Natural killer cell (primary cell): ENCODE results near the gene PPP1R12B. TPM values are rescaled to one million over a fixed set of nuclear protein-coding genes. Genes with fewer than 3 reads are reported as not detected.

Experiments
- ATAC-seq, 3 donors: fragments of 150-1000 bp in 2 of 3; fragments of 200-7000 bp in 1 of 3; cut with Tn5 transposase; 1 replicate in 1 of 3; 2 replicates in 2 of 3; pipeline ENCODE4 v1.10.0; 2021; ENCODE audit warnings: mild to moderate bottlenecking in 2 of 3, moderate library complexity in 2 of 3
- DNase-seq, 2 donors: peaks; one replicate each; pipeline versions ENCODE4 v3.0.0 to v3.0.0-alpha.2; 2013 to 2021; ENCODE audit warnings: mixed read lengths in 1 of 2
- H3K27ac ChIP-seq: one replicate; pipeline ENCODE4 v1.5.1; 2013; ENCODE audit warnings: mild to moderate bottlenecking, low read length
- H3K27me3 ChIP-seq: one replicate; pipeline ENCODE4 v1.6.1; 2013; ENCODE audit warnings: low read length; ENCODE audit not compliant: control insufficient read depth, insufficient read depth
- H3K36me3 ChIP-seq: one replicate; pipeline ENCODE4 v1.6.1; 2013; ENCODE audit warnings: low read length; ENCODE audit not compliant: control insufficient read depth, insufficient read depth
- H3K4me1 ChIP-seq: one replicate; pipeline ENCODE4 v1.6.1; 2013; ENCODE audit warnings: low read length; ENCODE audit not compliant: control insufficient read depth, insufficient read depth
- H3K4me3 ChIP-seq: one replicate; pipeline ENCODE4 v1.5.1; 2013; ENCODE audit warnings: low read length
- H3K9me3 ChIP-seq: one replicate; pipeline ENCODE4 v1.6.1; 2013; ENCODE audit warnings: low read length; ENCODE audit not compliant: control insufficient read depth, insufficient read depth
- H3K27ac Mint-ChIP-seq, 2 donors: one replicate each; pipeline ENCODE4 v1.8.0; 2022; ENCODE audit warnings: mild to moderate bottlenecking in 2 of 2, mixed read lengths in 2 of 2, moderate library complexity in 1 of 2
- H3K27me3 Mint-ChIP-seq, 2 donors: one replicate each; pipeline ENCODE4 v1.8.0; 2022; ENCODE audit warnings: low read depth in 2 of 2, mixed read lengths in 2 of 2
- H3K36me3 Mint-ChIP-seq: one replicate; pipeline ENCODE4 v1.8.0; 2022; ENCODE audit warnings: mixed read lengths
- H3K4me1 Mint-ChIP-seq, 2 donors: one replicate each; pipeline ENCODE4 v1.8.0; 2022; ENCODE audit warnings: mixed read lengths in 2 of 2
- H3K4me3 Mint-ChIP-seq: one replicate; pipeline ENCODE4 v1.8.0; 2022; ENCODE audit warnings: mild to moderate bottlenecking, moderate library complexity, mixed read lengths
- H3K9me3 Mint-ChIP-seq, 2 donors: one replicate each; pipeline ENCODE4 v1.8.0; 2022; ENCODE audit warnings: mixed read lengths in 2 of 2
- WGBS: methylation state at CpG from one replicate; pipeline ENCODE4 v1.1.7; 2013; ENCODE audit warnings: missing lambda C conversion rate; ENCODE audit not compliant: insufficient coverage; 5-methylcytosine and 5-hydroxymethylcytosine counted together
- intact Hi-C: fragments of 100-400 bp; cut with micrococcal nuclease; formaldehyde crosslinking; loops from one replicate; pipeline ENCODE4 v1.14.2; 2022
- total RNA-seq, 4 donors: library from RNA; stranded (reverse); fragments of 120-200 nt in 1 of 4; gene quantifications; one replicate each; pipeline versions ENCODE4 v1.2.3 to v1.2.4, GENCODE V29; 2013 to 2022
- TF ChIP-seq, protein P1 (sequence below): fragments of 200-600 bp; IDR thresholded peaks from one replicate; pipeline ENCODE4 v1.8.0; 2022; ENCODE audit warnings: antibody characterized with exemption

PPP1R12B gene
- total RNA-seq, 3 donors from 2014 or later (not counting 1 experiment from before 2014, with no cell fraction given): 27.8 to 47.5 (median 46.5) TPM

DNA sequence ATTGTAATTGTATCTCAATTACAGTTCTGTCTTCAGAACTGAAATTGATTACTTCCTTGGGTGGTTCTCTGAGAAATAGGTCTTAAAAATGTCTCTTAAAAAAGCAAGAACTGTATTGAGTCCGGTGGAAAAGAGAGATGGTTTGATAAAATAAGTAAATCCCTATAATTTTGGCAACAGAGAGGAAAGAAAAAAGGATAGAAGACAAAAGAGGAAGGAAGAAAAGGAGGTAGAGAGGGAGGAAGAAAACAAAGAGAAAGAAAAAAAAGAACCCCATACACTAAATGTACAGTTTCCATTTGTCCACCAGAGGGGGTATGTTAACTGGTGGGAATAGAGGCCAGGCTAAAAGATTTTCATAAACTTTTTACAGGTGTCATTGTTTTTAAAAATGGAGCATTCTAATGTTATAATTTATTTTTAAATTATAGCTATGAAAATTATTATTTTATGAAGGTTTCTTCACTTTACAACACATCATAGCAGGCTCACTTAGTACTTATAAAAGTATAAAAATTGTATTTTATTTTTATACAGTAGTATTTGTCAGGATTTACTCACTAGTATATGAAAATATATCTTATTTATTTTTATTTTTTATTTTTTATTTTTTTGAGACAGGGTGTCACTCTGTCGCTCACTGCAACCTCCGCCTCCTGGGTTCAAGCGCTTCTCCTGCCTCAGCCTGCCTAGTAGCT is 4.7 kb upstream of the PPP1R12B start:
- H3K36me3 ChIP-seq: no peaks in the 10 kb centered on the region
- TF ChIP-seq, protein P1, sequence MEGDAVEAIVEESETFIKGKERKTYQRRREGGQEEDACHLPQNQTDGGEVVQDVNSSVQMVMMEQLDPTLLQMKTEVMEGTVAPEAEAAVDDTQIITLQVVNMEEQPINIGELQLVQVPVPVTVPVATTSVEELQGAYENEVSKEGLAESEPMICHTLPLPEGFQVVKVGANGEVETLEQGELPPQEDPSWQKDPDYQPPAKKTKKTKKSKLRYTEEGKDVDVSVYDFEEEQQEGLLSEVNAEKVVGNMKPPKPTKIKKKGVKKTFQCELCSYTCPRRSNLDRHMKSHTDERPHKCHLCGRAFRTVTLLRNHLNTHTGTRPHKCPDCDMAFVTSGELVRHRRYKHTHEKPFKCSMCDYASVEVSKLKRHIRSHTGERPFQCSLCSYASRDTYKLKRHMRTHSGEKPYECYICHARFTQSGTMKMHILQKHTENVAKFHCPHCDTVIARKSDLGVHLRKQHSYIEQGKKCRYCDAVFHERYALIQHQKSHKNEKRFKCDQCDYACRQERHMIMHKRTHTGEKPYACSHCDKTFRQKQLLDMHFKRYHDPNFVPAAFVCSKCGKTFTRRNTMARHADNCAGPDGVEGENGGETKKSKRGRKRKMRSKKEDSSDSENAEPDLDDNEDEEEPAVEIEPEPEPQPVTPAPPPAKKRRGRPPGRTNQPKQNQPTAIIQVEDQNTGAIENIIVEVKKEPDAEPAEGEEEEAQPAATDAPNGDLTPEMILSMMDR: peak; percentile 80
- Mint-ChIP-seq H3K4me1 (peaks cover 30 to 34% of the 10 kb centered on the region in 2 donors), H3K4me3 (no peak overlapping the region), H3K27ac (no peak overlapping the region), H3K36me3 (no peaks in the 10 kb centered on the region), H3K9me3 (no peaks in the 10 kb centered on the region), H3K27me3 (no peaks in the 10 kb centered on the region)
- DNase-seq: peak in 1 of 2 donors; percentile 71
- 66% methylated on average over 4 of the region's 4 CpGs for WGBS
- intact Hi-C loops: loop anchor here (1.0 to 10.0 kb wide), 3 partner anchors 231 to 389 kb away; partner anchors contain the start of gene TIMM17A
- no peaks in the 10 kb centered on the region for H3K9me3 ChIP-seq
- H3K4me3 ChIP-seq: no peak overlapping the region
- ATAC-seq: no peak
- H3K4me1 ChIP-seq: peaks cover 6% of the 10 kb centered on the region
- no peaks in the 10 kb centered on the region for H3K27me3 ChIP-seq
- H3K27ac ChIP-seq: no peak overlapping the region

DNA sequence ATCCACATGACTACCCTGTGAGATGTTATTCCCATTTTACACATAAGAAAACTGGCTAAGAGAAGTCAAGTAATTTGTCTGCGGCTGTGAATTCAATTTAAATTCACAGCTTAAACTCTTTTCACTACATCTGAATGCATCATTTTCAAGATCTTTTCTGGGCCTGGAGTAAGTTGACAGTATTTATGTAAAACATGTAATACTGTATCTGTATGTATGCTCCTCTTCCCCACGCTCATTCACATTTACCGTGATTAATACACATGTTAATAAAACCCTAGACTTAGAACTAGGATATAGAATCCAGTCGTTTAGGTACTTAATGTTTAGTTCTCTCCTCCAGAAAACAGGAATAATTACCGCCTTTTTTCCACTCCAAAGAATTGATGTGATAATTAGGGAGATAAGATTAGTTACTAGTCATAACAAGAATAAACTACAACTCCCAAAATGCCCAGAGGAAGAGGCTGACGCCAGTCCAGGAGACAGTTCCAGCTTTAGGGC is 442 bp upstream of the PPP1R12B start:
- Mint-ChIP-seq H3K27ac (peak overlapping the region; percentile 92 to 96), H3K9me3 (no peaks in the 10 kb centered on the region), H3K36me3 (no peaks in the 10 kb centered on the region), H3K4me3 (peak overlapping the region; percentile 99), H3K27me3 (no peaks in the 10 kb centered on the region), H3K4me1 (peaks cover 31% of the 10 kb centered on the region in 2 donors)
- intact Hi-C loops: loop anchor here (10.0 kb wide), 2 partner anchors 227 to 393 kb away; partner anchors contain the start of gene TIMM17A
- H3K27me3 ChIP-seq: no peaks in the 10 kb centered on the region
- TF ChIP-seq, protein P1: no peak
- H3K36me3 ChIP-seq: no peaks in the 10 kb centered on the region
- no peaks in the 10 kb centered on the region for H3K9me3 ChIP-seq
- H3K4me3 ChIP-seq: peak overlapping the region; percentile 98
- peak overlapping the region; percentile 84 for H3K27ac ChIP-seq
- no peak for ATAC-seq
- WGBS: 50% methylated on average over 2 of the region's 6 CpGs
- no peak for DNase-seq
- H3K4me1 ChIP-seq: peaks cover 10% of the 10 kb centered on the region

DNA sequence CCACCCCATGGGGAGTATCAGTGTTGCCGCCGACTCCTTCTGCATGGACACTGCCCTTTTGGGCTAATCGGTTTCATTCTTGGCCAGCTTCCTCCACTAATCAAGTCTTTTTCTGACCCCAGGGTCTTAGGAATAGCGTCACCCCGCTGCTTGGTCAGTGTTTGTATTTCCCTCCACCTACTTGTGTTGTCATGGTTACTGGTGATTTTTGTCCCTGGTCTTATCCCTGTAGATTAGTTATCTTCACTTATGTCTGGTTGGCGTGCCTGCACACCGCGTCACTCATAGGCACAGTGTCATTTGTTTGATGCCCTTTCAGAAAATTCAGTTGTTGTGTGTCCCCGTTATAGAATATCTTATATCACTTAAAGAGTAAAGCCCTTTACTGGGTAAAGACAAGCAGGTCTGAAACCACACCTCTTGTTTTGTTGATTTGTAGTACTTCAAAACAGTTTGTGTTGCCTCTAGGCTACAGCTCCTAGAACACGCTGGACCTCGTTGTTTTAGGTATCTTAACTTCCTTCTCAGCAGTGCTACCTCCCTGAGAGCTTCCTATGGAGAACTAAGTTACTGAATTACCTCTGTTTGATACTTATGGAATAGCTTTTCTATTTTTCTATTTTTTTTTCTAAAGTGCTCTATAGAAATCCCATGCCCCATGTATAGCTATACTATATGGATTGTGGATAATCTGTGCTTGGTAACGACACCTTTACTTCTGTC is 868 bp downstream of the PPP1R12B start:
- Mint-ChIP-seq H3K27me3 (no peaks in the 10 kb centered on the region), H3K36me3 (no peaks in the 10 kb centered on the region), H3K4me1 (peaks cover 25 to 32% of the 10 kb centered on the region in 2 donors), H3K4me3 (peak overlapping the region; percentile 99), H3K9me3 (no peaks in the 10 kb centered on the region), H3K27ac (peak overlapping the region; percentile 92 to 96)
- ATAC-seq (no peak), DNase-seq (peak in 1 of 2 donors; percentile 39)
- no peaks in the 10 kb centered on the region for H3K9me3 ChIP-seq
- peak overlapping the region; percentile 84 for H3K27ac ChIP-seq
- TF ChIP-seq, protein P1: no peak
- H3K27me3 ChIP-seq: no peaks in the 10 kb centered on the region
- WGBS: 8% methylated on average over 12 of the region's 12 CpGs
- no peaks in the 10 kb centered on the region for H3K36me3 ChIP-seq
- H3K4me1 ChIP-seq: peaks cover 10% of the 10 kb centered on the region
- H3K4me3 ChIP-seq: peak overlapping the region; percentile 98
- intact Hi-C loops: loop anchor here (10.0 kb wide), 2 partner anchors 225 to 395 kb away; partner anchors contain the start of gene TIMM17A
